ENCODE measurements around the gene PDLIM5.

The PDLIM5 gene

DNA sequence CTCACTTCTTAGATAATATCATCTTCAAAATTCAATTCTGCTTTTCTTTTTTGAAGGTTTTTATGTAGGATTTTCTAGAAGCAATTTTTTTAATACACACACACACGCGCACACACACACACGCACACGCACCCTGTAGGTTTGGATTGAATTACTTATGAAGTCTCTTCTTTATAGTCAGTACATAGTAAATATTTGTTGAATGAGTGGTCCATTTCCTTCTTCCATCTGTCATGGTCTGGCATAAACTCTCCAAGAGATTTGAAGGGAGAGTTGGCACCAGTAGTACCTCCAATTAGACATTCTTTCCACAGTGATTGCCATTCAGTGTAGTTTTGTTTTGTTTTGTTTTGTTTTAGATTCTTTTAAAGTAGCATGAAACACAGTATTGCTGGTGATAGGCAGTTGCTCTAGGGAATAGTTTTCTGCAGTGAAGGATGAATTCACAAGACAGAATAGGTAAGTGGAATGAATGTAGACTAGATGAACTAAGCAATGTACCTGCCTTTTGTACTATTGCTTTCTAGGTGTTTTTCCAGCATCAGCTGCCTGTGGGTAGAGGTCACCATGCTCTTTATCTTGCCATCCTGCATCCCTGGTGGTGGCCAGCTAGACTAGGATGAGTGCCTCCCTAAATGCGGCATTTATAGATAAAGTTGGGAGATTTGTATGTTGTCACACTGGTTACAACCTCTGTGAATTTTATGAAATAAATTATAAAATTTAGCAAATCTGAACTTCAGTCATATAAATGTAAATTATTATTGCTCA lies 20.5 kb downstream of the PDLIM5 start:
- Histone ChIP-seq H3K36me3 (ENCODE audit: insufficient read depth, low read length) (no peaks in the 10 kb centered on the region), H3K9ac (ENCODE audit: low read depth, low read length, poor library complexity, severe bottlenecking) (no peak overlapping the region), H3K4me2 (ENCODE audit: low read depth, low read length, poor library complexity, severe bottlenecking) (no peak overlapping the region), H4K20me1 (ENCODE audit: insufficient read depth, low read length, poor library complexity, severe bottlenecking) (no peaks in the 10 kb centered on the region), H3F3A (ENCODE audit: low read depth) (no peaks in the 10 kb centered on the region), H3K4me1 (ENCODE audit: insufficient read depth, low read length, poor library complexity, severe bottlenecking) (peaks cover 8% of the 10 kb centered on the region), H2AFZ (ENCODE audit: low read length) (no peak overlapping the region), H3K9me2 (replicated peaks; ENCODE audit: low read depth, low read length) (no peaks in the 10 kb centered on the region), H3K4me3 (ENCODE audit: low read length, poor library complexity, severe bottlenecking) (no peak overlapping the region), H3K9me3 (ENCODE audit: insufficient read depth, low read depth, low read length) (peaks cover 7% of the 10 kb centered on the region), H3K79me2 (ENCODE audit: insufficient read depth, low read length) (peaks cover 55% of the 10 kb centered on the region), H3K27me3 (ENCODE audit: insufficient read depth, low read length, poor library complexity, severe bottlenecking) (no peaks in the 10 kb centered on the region)
- TF ChIP-seq EZH2phosphoT487 (IDR thresholded peaks at IDR 0.05; ENCODE audit: borderline replicate concordance): no peak
- no peak for TF ChIP-seq CTCF (conservative IDR thresholded peaks at IDR 0.05; ENCODE audit: low read length)

DNA sequence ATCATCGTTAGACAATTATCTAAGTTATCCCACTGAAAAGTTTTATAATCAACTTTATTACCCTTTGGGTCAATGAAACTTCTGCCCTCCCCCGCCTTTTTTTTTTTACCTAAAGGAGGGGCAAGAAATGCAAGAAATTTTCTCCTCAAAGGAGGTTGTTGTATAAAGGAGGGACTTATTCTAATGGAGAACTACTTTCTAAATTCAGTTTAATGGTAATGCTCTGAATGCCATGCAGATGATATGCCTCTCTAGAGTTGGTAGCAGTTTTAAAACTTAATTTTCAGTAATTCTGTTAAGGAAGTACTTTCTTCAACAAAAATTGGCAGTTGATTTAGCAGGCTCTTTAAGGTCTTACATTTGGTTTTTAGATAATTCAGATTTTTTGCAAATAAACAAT lies 23.3 kb downstream of the PDLIM5 start:
- no peaks in the 10 kb centered on the region for H3K36me3 ChIP-seq (ENCODE audit: insufficient read depth, low read length)
- no peaks in the 10 kb centered on the region for H3K27me3 ChIP-seq (ENCODE audit: insufficient read depth, low read length, poor library complexity, severe bottlenecking)
- H3K4me1 ChIP-seq (ENCODE audit: insufficient read depth, low read length, poor library complexity, severe bottlenecking): peaks cover 19% of the 10 kb centered on the region
- peaks cover 48% of the 10 kb centered on the region for H3K79me2 ChIP-seq (ENCODE audit: insufficient read depth, low read length)
- no peak overlapping the region for H3K4me2 ChIP-seq (ENCODE audit: low read depth, low read length, poor library complexity, severe bottlenecking)
- H3K9me2 ChIP-seq (replicated peaks; ENCODE audit: low read depth, low read length): no peaks in the 10 kb centered on the region
- H3K9ac ChIP-seq (ENCODE audit: low read depth, low read length, poor library complexity, severe bottlenecking): no peak overlapping the region
- no peak overlapping the region for H3K4me3 ChIP-seq (ENCODE audit: low read length, poor library complexity, severe bottlenecking)
- H4K20me1 ChIP-seq (ENCODE audit: insufficient read depth, low read length, poor library complexity, severe bottlenecking): no peaks in the 10 kb centered on the region
- H3F3A ChIP-seq (ENCODE audit: low read depth): no peaks in the 10 kb centered on the region
- H2AFZ ChIP-seq (ENCODE audit: low read length): no peak overlapping the region
- TF ChIP-seq EZH2phosphoT487 (IDR thresholded peaks at IDR 0.05; ENCODE audit: borderline replicate concordance) (no peak), CTCF (conservative IDR thresholded peaks at IDR 0.05; ENCODE audit: low read length) (no peak)
- peaks cover 7% of the 10 kb centered on the region for H3K9me3 ChIP-seq (ENCODE audit: insufficient read depth, low read depth, low read length)

GRCh38 chr4:94475794-94476193 lies 24.1 kb downstream of the PDLIM5 start:
- peaks cover 26% of the 10 kb centered on the region for H3K4me1 ChIP-seq (ENCODE audit: insufficient read depth, low read length, poor library complexity, severe bottlenecking)
- H3F3A ChIP-seq (ENCODE audit: low read depth): no peaks in the 10 kb centered on the region
- H3K9ac ChIP-seq (ENCODE audit: low read depth, low read length, poor library complexity, severe bottlenecking): no peak overlapping the region
- no peak overlapping the region for H3K4me2 ChIP-seq (ENCODE audit: low read depth, low read length, poor library complexity, severe bottlenecking)
- H3K79me2 ChIP-seq (ENCODE audit: insufficient read depth, low read length): peaks cover 49% of the 10 kb centered on the region
- peaks cover 3% of the 10 kb centered on the region; the same call in 1 of the 2 replicates for H3K9me3 ChIP-seq (ENCODE audit: insufficient read depth, low read depth, low read length)
- no peaks in the 10 kb centered on the region for H3K9me2 ChIP-seq (replicated peaks; ENCODE audit: low read depth, low read length)
- TF ChIP-seq EZH2phosphoT487 (IDR thresholded peaks at IDR 0.05; ENCODE audit: borderline replicate concordance) (no peak), CTCF (conservative IDR thresholded peaks at IDR 0.05; ENCODE audit: low read length) (no peak)
- no peaks in the 10 kb centered on the region for H3K36me3 ChIP-seq (ENCODE audit: insufficient read depth, low read length)
- H2AFZ ChIP-seq (ENCODE audit: low read length): no peak overlapping the region
- H3K4me3 ChIP-seq (ENCODE audit: low read length, poor library complexity, severe bottlenecking): no peak overlapping the region
- H4K20me1 ChIP-seq (ENCODE audit: insufficient read depth, low read length, poor library complexity, severe bottlenecking): no peaks in the 10 kb centered on the region
- no peaks in the 10 kb centered on the region for H3K27me3 ChIP-seq (ENCODE audit: insufficient read depth, low read length, poor library complexity, severe bottlenecking)
